ENCODE results near the gene ASB1.

- TF ChIP-seq CTCF (IDR thresholded peaks at IDR 0.05) (no peak), POLR2AphosphoS5 (IDR thresholded peaks at IDR 0.05) (no peak), EP300 (IDR thresholded peaks at IDR 0.05) (no peak), POLR2A (IDR thresholded peaks at IDR 0.05) (no peak)
Measured at GRCh38 chr2:238422285-238422684, 4.4 kb upstream of the ASB1 start.
